Measurements from ENCODE around the gene TBC1D4.

DNA sequence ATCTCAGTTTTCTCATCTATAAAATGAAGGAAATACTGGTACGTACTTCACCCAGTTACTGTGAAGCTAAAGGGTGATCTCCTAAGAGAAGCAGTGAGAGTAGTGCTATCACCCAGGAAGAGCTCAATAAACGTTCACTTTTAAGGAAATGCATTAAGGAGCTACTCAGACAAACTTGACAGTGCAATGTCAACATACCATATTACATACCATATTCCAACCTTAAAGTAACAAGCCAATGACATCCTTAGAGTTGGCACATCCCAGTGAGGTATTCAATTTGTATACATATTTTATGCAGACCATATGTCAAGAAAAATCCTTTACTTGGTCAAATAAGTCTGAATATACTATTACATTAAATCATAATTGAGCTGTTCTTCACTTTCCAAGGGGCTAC, 7.0 kb downstream of the TBC1D4 start:
- TF ChIP-seq FOXM1 (IDR thresholded peaks at IDR 0.05; ENCODE audit: borderline replicate concordance) (no peak), ARNT (IDR thresholded peaks at IDR 0.05) (no peak), SP1 (IDR thresholded peaks at IDR 0.05) (no peak), FOXA1 (IDR thresholded peaks at IDR 0.05) (no peak), L3MBTL2 (conservative IDR thresholded peaks at IDR 0.05) (no peak), BHLHE40 (IDR thresholded peaks at IDR 0.05; ENCODE audit: borderline replicate concordance) (no peak), FOXK2 (IDR thresholded peaks at IDR 0.05) (no peak), NFRKB (IDR thresholded peaks at IDR 0.05) (no peak), TARDBP (IDR thresholded peaks at IDR 0.05) (no peak), ZNF384 (IDR thresholded peaks at IDR 0.05) (no peak), CTBP1 (IDR thresholded peaks at IDR 0.05; ENCODE audit: borderline replicate concordance) (no peak), LEF1 (IDR thresholded peaks at IDR 0.05; ENCODE audit: borderline replicate concordance) (no peak)
- TF ChIP-seq, protein P1, sequence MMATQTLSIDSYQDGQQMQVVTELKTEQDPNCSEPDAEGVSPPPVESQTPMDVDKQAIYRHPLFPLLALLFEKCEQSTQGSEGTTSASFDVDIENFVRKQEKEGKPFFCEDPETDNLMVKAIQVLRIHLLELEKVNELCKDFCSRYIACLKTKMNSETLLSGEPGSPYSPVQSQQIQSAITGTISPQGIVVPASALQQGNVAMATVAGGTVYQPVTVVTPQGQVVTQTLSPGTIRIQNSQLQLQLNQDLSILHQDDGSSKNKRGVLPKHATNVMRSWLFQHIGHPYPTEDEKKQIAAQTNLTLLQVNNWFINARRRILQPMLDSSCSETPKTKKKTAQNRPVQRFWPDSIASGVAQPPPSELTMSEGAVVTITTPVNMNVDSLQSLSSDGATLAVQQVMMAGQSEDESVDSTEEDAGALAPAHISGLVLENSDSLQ (IDR thresholded peaks at IDR 0.05): no peak

Data from HEK293T (cell line).